ENCODE results near the gene JAKMIP1.
A peak's percentile ranks its signal among the peaks of the same experiment; 100 is the strongest.

The JAKMIP1 gene

DNA sequence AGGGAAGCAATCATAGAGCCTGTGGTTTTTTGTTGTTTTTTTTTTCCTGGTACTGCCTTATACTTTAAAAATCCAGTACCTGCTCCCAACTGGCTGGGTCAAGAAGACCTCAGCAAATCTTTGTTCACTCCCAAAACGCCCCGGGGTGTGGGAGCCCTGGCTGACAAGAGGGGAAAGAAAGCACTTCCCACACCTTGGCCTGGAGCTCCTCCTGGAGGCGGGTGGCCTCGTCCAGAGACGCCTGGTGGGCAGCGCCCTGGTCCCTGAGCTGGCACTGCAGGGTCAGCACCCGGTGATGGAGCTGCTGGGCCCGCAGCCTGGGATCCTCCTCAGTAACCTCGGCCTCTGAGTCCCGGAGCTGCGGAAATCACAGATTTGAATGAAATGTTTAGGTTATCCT is 220.4 kb downstream of the JAKMIP1 start:
- peak; percentile 17 for DNase-seq

- no peak for DNase-seq
Measured at GRCh38 chr4:5976921-5977320, 223.4 kb downstream of the JAKMIP1 start.

DNA sequence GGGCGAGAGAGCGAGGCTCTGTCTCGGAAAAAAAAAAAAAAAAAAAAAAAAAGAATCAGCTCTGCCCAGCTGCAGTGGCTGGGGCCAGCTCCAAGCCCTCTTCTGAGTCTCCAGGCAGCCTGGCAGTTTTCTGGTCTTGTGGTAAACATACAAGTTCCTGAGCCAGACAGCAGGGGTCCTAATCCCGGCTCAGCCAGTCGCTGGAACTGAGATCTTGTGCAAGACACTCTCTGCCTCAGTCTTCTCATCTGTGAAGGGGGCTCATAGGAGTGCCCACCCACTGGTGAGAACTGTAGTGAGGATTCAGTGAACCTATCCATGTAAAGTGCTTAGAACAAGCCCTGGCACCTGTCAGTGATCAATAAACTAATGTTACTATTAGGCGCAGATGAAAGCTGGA is 223.9 kb downstream of the JAKMIP1 start:
- no peak for DNase-seq
